GM12872 (cell line): ENCODE data around the gene MCRIP2.

Experiments
- CTCF ChIP-seq: IDR thresholded peaks from 3 replicates; pipeline ENCODE4 v1.5.1; 2011; ENCODE audit warnings: low read depth, mild to moderate bottlenecking, low read length, moderate library complexity; ENCODE audit not compliant: insufficient read depth

The MCRIP2 gene

GRCh38 chr16:679814-680624 is 38.4 kb downstream of the MCRIP2 start, which contains the start of gene STUB1:
Gene STUB1, plus strand, starts transcription at chr16:680410. Its CDS starts 116 bp downstream, at chr16:680526.
- TF ChIP-seq CTCF, result no peak

GRCh38 chr16:680625-680945 is 39.0 kb downstream of the MCRIP2 start:
- no peak for TF ChIP-seq CTCF

GRCh38 chr16:680967-681745 is 39.5 kb downstream of the MCRIP2 start:
- no peak; the same call in 2 of the 3 replicates for TF ChIP-seq CTCF

- no peak for TF ChIP-seq CTCF
These were observed 40.3 kb downstream of the MCRIP2 start for GRCh38 chr16:681746-682427.

- no peak for TF ChIP-seq CTCF
These were observed 41.1 kb downstream of the MCRIP2 start for GRCh38 chr16:682493-683395.

GRCh38 chr16:683396-684070 is 41.9 kb downstream of the MCRIP2 start:
- TF ChIP-seq CTCF, result no peak
